HG03558 (cell line): ENCODE results near the gene MUTYH.
"Not testable (repeated sequence)": the region's sequence is repeated elsewhere in the genome, so short reads cannot be mapped to it uniquely, and the experiment has no call there.

Source experiments
- ATAC-seq: cut with Tn5 transposase; IDR thresholded peaks from one replicate; pipeline ENCODE4 v1.9.1; 2021; ENCODE audit warnings: moderate number of reproducible peaks; ENCODE audit not compliant: unreplicated experiment; ENCODE audit errors: extremely low read depth

MUTYH gene

DNA sequence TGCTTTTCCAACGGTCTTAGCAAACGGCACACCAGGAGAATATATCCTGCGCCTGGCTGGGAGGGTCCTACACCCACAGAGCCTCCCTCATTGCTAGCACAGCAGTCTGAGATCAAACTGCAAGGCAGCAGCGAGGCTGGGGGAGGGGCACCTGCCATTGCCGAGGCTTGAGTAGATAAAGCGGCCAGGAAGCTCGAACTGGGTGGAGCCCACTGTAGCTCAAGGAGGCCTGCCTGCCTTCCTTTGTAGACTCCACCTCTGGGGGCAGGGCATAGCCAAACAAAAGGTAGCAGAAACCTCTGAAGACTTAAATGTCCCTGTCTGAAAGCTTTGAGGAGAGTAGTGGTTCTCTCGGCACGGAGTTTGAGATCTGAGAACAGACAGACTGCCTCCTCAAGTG lies 55.4 kb downstream of the MUTYH start:
- ATAC-seq, result not testable (repeated sequence)

DNA sequence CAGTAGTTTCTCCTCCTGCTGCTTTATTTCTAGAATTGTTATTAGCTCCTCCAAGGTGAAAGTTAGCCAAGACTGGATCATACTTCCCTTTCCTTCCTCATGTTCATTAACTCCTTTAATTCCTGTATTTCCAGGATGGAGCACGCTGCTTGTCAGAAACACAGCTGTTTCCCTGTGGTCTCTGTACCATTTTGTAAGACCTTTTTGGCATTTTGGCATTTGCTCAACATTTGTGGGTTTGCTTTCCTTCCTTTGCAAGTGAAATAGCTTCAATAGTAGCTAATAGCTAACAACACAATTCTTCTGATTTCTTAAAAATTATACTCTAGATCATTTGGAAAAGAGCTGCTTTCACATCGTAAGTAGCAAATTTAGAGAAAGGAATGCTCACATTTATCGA lies 57.9 kb downstream of the MUTYH start:
- no peak for ATAC-seq
